Loucy (cell line): Measurements from ENCODE around the gene USO1.
"Not testable (repeated sequence)": the region's sequence is repeated elsewhere in the genome, so short reads cannot be mapped to it uniquely, and the experiment has no call there.

Experiments used
- H2AFZ ChIP-seq: fragments of 200-600 bp; sonication (generic); 2 replicates; pipeline ENCODE4 v1.6.0; 2016; ENCODE audit warnings: antibody characterized with exemption, mild to moderate bottlenecking, low read length, moderate library complexity
- H3F3A ChIP-seq: fragments of 200-600 bp; 2 replicates; pipeline ENCODE4 v1.6.0; 2016; ENCODE audit warnings: antibody characterized with exemption, low read depth, mild to moderate bottlenecking
- H3K27me3 ChIP-seq: fragments of 200-600 bp; sonication (generic); 2 replicates; pipeline ENCODE4 v1.6.1; 2014; ENCODE audit warnings: low read length, mild to moderate bottlenecking; ENCODE audit not compliant: insufficient read depth, poor library complexity, severe bottlenecking
- H3K36me3 ChIP-seq: fragments of 200-600 bp; sonication (generic); 2 replicates; pipeline ENCODE4 v1.6.1; 2016; ENCODE audit warnings: low read length; ENCODE audit not compliant: insufficient read depth
- H3K4me1 ChIP-seq: fragments of 200-600 bp; sonication (generic); 2 replicates; pipeline ENCODE4 v1.5.1; 2014; ENCODE audit warnings: low read length, mild to moderate bottlenecking; ENCODE audit not compliant: insufficient read depth, poor library complexity, severe bottlenecking
- H3K4me2 ChIP-seq: fragments of 200-600 bp; sonication (generic); 2 replicates; pipeline ENCODE4 v1.6.0; 2014; ENCODE audit warnings: antibody characterized with exemption, low read length, low read depth, mild to moderate bottlenecking; ENCODE audit not compliant: poor library complexity, severe bottlenecking
- H3K4me3 ChIP-seq: fragments of 200-600 bp; sonication (generic); 2 replicates; pipeline ENCODE4 v1.5.1; 2014; ENCODE audit warnings: low read length, mild to moderate bottlenecking, mixed read lengths; ENCODE audit not compliant: poor library complexity, severe bottlenecking
- H3K79me2 ChIP-seq: fragments of 200-600 bp; sonication (generic); 2 replicates; pipeline ENCODE4 v1.6.1; 2014; ENCODE audit warnings: low read length; ENCODE audit not compliant: insufficient read depth
- H3K9ac ChIP-seq: fragments of 200-600 bp; sonication (generic); 2 replicates; pipeline ENCODE4 v1.6.0; 2014; ENCODE audit warnings: mild to moderate bottlenecking, low read depth, low read length, moderate library complexity; ENCODE audit not compliant: poor library complexity, severe bottlenecking
- H3K9me2 ChIP-seq: fragments of 200-600 bp; sonication (generic); replicated peaks from 2 replicates; pipeline ENCODE4 v1.6.1; 2016; ENCODE audit warnings: low read depth, low read length, mixed read lengths
- H3K9me3 ChIP-seq: fragments of 200-600 bp; sonication (generic); 2 replicates; pipeline ENCODE4 v1.6.1; 2014; ENCODE audit warnings: mild to moderate bottlenecking, antibody characterized with exemption, low read length, low read depth; ENCODE audit not compliant: insufficient read depth
- H4K20me1 ChIP-seq: fragments of 200-600 bp; sonication (generic); 2 replicates; pipeline ENCODE4 v1.6.0; 2014; ENCODE audit warnings: antibody characterized with exemption, low read length, mild to moderate bottlenecking; ENCODE audit not compliant: insufficient read depth, poor library complexity, severe bottlenecking
- EZH2phosphoT487 ChIP-seq: fragments of 200-600 bp; IDR thresholded peaks from 2 replicates; pipeline ENCODE4 v1.6.1; 2018; ENCODE audit warnings: antibody characterized with exemption, mild to moderate bottlenecking, moderate library complexity, borderline replicate concordance
- TF ChIP-seq, protein P1 (sequence below): fragments of 200-600 bp; sonication (generic); conservative IDR thresholded peaks from 2 replicates; pipeline ENCODE4 v1.5.1; 2014; ENCODE audit warnings: mild to moderate bottlenecking, antibody characterized with exemption, low read length

Gene USO1

DNA sequence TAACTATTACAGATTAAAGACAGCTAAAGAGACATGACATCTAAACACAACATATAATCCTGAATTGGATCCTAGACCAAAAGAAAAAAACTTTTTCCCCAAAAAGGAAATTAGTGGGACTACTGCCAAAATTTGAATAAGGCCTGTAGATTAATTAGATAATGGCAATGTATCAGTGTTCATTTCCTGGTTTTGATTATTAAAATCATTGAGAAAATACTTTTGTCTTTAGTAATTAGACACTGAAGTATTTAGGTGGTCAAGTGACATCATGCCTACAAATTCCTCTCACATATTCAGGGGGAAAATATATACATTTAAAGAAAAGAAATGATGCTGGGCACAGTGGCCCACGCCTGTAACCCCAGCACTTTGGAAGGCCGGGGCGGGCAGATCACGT is 10.4 kb upstream of the USO1 start:
- TF ChIP-seq, protein P1, sequence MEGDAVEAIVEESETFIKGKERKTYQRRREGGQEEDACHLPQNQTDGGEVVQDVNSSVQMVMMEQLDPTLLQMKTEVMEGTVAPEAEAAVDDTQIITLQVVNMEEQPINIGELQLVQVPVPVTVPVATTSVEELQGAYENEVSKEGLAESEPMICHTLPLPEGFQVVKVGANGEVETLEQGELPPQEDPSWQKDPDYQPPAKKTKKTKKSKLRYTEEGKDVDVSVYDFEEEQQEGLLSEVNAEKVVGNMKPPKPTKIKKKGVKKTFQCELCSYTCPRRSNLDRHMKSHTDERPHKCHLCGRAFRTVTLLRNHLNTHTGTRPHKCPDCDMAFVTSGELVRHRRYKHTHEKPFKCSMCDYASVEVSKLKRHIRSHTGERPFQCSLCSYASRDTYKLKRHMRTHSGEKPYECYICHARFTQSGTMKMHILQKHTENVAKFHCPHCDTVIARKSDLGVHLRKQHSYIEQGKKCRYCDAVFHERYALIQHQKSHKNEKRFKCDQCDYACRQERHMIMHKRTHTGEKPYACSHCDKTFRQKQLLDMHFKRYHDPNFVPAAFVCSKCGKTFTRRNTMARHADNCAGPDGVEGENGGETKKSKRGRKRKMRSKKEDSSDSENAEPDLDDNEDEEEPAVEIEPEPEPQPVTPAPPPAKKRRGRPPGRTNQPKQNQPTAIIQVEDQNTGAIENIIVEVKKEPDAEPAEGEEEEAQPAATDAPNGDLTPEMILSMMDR: no peak
- no peak for TF ChIP-seq EZH2phosphoT487
- H3K27me3 ChIP-seq: no peaks in the 10 kb centered on the region
- H3K4me3 ChIP-seq: no peak overlapping the region
- H3F3A ChIP-seq: no peaks in the 10 kb centered on the region
- H3K9me3 ChIP-seq: no peaks in the 10 kb centered on the region
- no peak overlapping the region for H3K4me2 ChIP-seq
- H3K9me2 ChIP-seq: no peaks in the 10 kb centered on the region
- no peaks in the 10 kb centered on the region for H3K36me3 ChIP-seq
- H3K9ac ChIP-seq: no peak overlapping the region
- no peaks in the 10 kb centered on the region for H4K20me1 ChIP-seq
- H3K79me2 ChIP-seq: no peaks in the 10 kb centered on the region
- H3K4me1 ChIP-seq: peaks cover 12% of the 10 kb centered on the region
- H2AFZ ChIP-seq: no peak overlapping the region

GRCh38 chr4:75714704-75715103 is 9.7 kb upstream of the USO1 start:
- Histone ChIP-seq H3K9me3 (no peaks in the 10 kb centered on the region), H3K4me2 (no peak overlapping the region), H2AFZ (no peak overlapping the region), H3K4me1 (peaks cover 9% of the 10 kb centered on the region), H3K27me3 (no peaks in the 10 kb centered on the region), H3K36me3 (no peaks in the 10 kb centered on the region), H4K20me1 (no peaks in the 10 kb centered on the region), H3F3A (no peaks in the 10 kb centered on the region), H3K9me2 (no peaks in the 10 kb centered on the region), H3K9ac (no peak overlapping the region), H3K79me2 (peaks cover 4% of the 10 kb centered on the region; the same call in 1 of the 2 replicates), H3K4me3 (no peak overlapping the region)
- TF ChIP-seq, protein P1: no peak
- TF ChIP-seq EZH2phosphoT487: no peak

GRCh38 chr4:75715105-75715799 is 9.1 kb upstream of the USO1 start:
- no peak for TF ChIP-seq EZH2phosphoT487
- TF ChIP-seq, protein P1: no peak
- Histone ChIP-seq H3K4me1 (peaks cover 9% of the 10 kb centered on the region), H3K27me3 (no peaks in the 10 kb centered on the region), H3K9ac (no peak overlapping the region), H3K4me3 (no peak overlapping the region), H3K9me2 (no peaks in the 10 kb centered on the region), H3K9me3 (no peaks in the 10 kb centered on the region), H4K20me1 (no peaks in the 10 kb centered on the region), H3K4me2 (no peak overlapping the region), H3F3A (no peaks in the 10 kb centered on the region), H2AFZ (no peak overlapping the region), H3K36me3 (no peaks in the 10 kb centered on the region), H3K79me2 (peaks cover 4% of the 10 kb centered on the region; the same call in 1 of the 2 replicates)

GRCh38 chr4:75716054-75716453 is 8.3 kb upstream of the USO1 start:
- H3K4me1 ChIP-seq, H3K4me3 ChIP-seq, H3K9ac ChIP-seq, H3K9me3 ChIP-seq, H3K36me3 ChIP-seq, H3K79me2 ChIP-seq, H3K4me2 ChIP-seq, H2AFZ ChIP-seq, H4K20me1 ChIP-seq, H3K9me2 ChIP-seq, H3K27me3 ChIP-seq, H3F3A ChIP-seq: not testable (repeated sequence)
